MM.1S (cell line): ENCODE measurements around the gene PPP3R1.

ENCODE experiments used
- DNase-seq: peaks from one replicate; pipeline ENCODE4 v3.0.0-alpha.2; 2015
- H2AFZ ChIP-seq: fragments of 300-600 bp; sonication (generic); 2 replicates; pipeline ENCODE4 v1.6.0; 2016; ENCODE audit warnings: antibody characterized with exemption, low read length
- H3F3A ChIP-seq: fragments of 300-600 bp; sonication (generic); 2 replicates; pipeline ENCODE4 v1.6.1; 2016; ENCODE audit warnings: mild to moderate bottlenecking, antibody characterized with exemption, low read length, moderate library complexity, mixed read lengths; ENCODE audit not compliant: insufficient read depth
- H3K27ac ChIP-seq: fragments of 300-600 bp; sonication (generic); 2 replicates; pipeline ENCODE4 v1.5.1; 2016; ENCODE audit warnings: mild to moderate bottlenecking, low read length
- H3K27me3 ChIP-seq: fragments of 300-600 bp; sonication (generic); replicated peaks from 2 replicates; pipeline ENCODE4 v1.6.0; 2016; ENCODE audit warnings: low read length; ENCODE audit not compliant: insufficient read depth
- H3K36me3 ChIP-seq: fragments of 300-600 bp; sonication (generic); replicated peaks from 2 replicates; pipeline ENCODE4 v1.6.1; 2016; ENCODE audit warnings: mild to moderate bottlenecking, low read length, mixed read lengths; ENCODE audit not compliant: insufficient read depth
- H3K4me1 ChIP-seq: fragments of 300-600 bp; sonication (generic); 2 replicates; pipeline ENCODE4 v1.6.1; 2016; ENCODE audit warnings: low read length, mixed read lengths
- H3K4me2 ChIP-seq: fragments of 300-600 bp; sonication (generic); 2 replicates; pipeline ENCODE4 v1.6.0; 2016; ENCODE audit warnings: low read depth, low read length
- H3K4me3 ChIP-seq: fragments of 300-600 bp; sonication (generic); 2 replicates; pipeline ENCODE4 v1.5.1; 2016; ENCODE audit warnings: low read length, mixed read lengths
- H3K79me2 ChIP-seq: fragments of 300-600 bp; sonication (generic); 2 replicates; pipeline ENCODE4 v1.6.1; 2016; ENCODE audit warnings: mixed run types, low read length, mixed read lengths
- H3K9ac ChIP-seq: fragments of 300-600 bp; sonication (generic); 2 replicates; pipeline ENCODE4 v1.6.1; 2016; ENCODE audit warnings: low read length, mixed read lengths
- H3K9me2 ChIP-seq: fragments of 300-600 bp; sonication (generic); replicated peaks from 2 replicates; pipeline ENCODE4 v1.6.1; 2016; ENCODE audit warnings: mild to moderate bottlenecking, low read length, mixed read lengths; ENCODE audit not compliant: insufficient read depth
- H3K9me3 ChIP-seq: fragments of 300-600 bp; sonication (generic); replicated peaks from 2 replicates; pipeline ENCODE4 v1.6.1; 2016; ENCODE audit warnings: mild to moderate bottlenecking, low read length, mixed read lengths; ENCODE audit not compliant: insufficient read depth
- H4K20me1 ChIP-seq: fragments of 300-600 bp; sonication (generic); 2 replicates; pipeline ENCODE4 v1.6.1; 2016; ENCODE audit warnings: mild to moderate bottlenecking, low read length, moderate library complexity, mixed read lengths; ENCODE audit not compliant: insufficient read depth
- EZH2 ChIP-seq: fragments of 300-600 bp; sonication (generic); optimal IDR thresholded peaks from 2 replicates; pipeline ENCODE3; 2017; ENCODE audit warnings: low read depth, mild to moderate bottlenecking, antibody characterized with exemption, low read length, mixed read lengths
- EZH2phosphoT487 ChIP-seq: fragments of 300-600 bp; sonication (generic); IDR thresholded peaks from 2 replicates; pipeline ENCODE4 v1.6.1; 2018; ENCODE audit warnings: antibody characterized with exemption, low read length
- TF ChIP-seq, protein P1 (sequence below): fragments of 300-600 bp; sonication (generic); IDR thresholded peaks from 2 replicates; pipeline ENCODE4 v1.5.1; 2016; ENCODE audit warnings: antibody characterized with exemption, low read length, mixed read lengths

The PPP3R1 gene

DNA sequence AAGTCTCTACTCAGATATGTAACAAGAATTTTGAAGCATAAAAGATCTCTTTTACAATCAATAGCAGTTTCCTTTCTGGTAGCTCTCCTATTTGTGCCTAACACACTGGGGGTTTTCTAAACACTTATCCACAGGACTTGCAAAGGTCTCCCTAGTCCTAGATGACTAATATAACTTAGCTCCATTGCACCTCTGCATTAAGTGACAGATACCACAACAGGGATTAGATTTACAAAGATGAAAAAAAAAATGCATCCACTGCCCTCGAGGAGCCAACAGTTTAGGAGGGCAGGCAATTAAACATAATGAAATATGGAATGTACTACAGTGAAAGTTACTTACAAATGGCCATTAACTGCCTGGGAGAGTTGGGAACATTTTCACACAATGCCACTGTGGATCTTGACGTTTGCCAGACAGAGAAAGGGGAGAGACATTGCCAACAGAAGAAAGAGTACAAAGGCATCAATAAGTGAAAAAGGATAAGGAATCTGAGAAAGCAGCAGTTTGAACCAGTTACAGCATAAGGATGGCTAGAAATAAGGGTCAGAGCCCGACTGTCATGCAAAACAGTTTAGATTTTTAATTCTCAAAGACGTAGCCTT, 14.3 kb downstream of the PPP3R1 start:
- no peak overlapping the region for H3K4me2 ChIP-seq
- H3K4me1 ChIP-seq = no peaks in the 10 kb centered on the region
- H4K20me1 ChIP-seq = peaks cover 91% of the 10 kb centered on the region

DNA sequence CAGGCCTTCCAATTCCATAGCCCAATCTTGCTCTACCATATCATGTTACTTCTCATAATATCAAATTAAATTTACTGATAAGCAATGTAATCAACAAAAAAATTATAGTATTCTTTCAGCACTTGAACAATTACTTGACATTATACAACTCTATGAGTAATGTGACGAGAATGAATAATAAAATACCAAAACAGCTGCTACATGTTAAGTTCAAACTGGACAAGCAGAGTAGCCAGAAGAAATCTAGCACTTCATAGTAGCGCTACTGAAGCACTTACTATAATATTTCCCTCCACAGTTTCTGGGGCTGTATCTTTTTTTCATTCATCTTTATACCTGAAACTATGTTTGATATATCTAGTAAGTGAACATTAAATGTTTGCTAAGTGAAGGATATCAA, 14.9 kb downstream of the PPP3R1 start:
- DNase-seq = no peak
- no peaks in the 10 kb centered on the region for H3K9me2 ChIP-seq
- no peaks in the 10 kb centered on the region for H3K4me1 ChIP-seq
- H3K9ac ChIP-seq = no peak overlapping the region
- H3K4me3 ChIP-seq = no peak overlapping the region
- H3K9me3 ChIP-seq = no peaks in the 10 kb centered on the region
- peaks cover 100% of the 10 kb centered on the region for H3K79me2 ChIP-seq
- no peak for TF ChIP-seq EZH2phosphoT487
- no peak for TF ChIP-seq EZH2
- TF ChIP-seq, protein P1, sequence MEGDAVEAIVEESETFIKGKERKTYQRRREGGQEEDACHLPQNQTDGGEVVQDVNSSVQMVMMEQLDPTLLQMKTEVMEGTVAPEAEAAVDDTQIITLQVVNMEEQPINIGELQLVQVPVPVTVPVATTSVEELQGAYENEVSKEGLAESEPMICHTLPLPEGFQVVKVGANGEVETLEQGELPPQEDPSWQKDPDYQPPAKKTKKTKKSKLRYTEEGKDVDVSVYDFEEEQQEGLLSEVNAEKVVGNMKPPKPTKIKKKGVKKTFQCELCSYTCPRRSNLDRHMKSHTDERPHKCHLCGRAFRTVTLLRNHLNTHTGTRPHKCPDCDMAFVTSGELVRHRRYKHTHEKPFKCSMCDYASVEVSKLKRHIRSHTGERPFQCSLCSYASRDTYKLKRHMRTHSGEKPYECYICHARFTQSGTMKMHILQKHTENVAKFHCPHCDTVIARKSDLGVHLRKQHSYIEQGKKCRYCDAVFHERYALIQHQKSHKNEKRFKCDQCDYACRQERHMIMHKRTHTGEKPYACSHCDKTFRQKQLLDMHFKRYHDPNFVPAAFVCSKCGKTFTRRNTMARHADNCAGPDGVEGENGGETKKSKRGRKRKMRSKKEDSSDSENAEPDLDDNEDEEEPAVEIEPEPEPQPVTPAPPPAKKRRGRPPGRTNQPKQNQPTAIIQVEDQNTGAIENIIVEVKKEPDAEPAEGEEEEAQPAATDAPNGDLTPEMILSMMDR = no peak
- H3F3A ChIP-seq = no peaks in the 10 kb centered on the region
- H2AFZ ChIP-seq = no peak overlapping the region
- H3K27me3 ChIP-seq = no peaks in the 10 kb centered on the region
- no peak overlapping the region for H3K4me2 ChIP-seq
- H4K20me1 ChIP-seq = peaks cover 88% of the 10 kb centered on the region
- H3K27ac ChIP-seq = no peak overlapping the region
- H3K36me3 ChIP-seq = no peaks in the 10 kb centered on the region

More for the DNA sequence above, 14.3 kb downstream of the PPP3R1 start:
- H3K27me3 ChIP-seq = no peaks in the 10 kb centered on the region
- no peaks in the 10 kb centered on the region for H3K9me3 ChIP-seq
- H3K4me3 ChIP-seq = no peak overlapping the region
- no peak for DNase-seq
- no peak overlapping the region for H3K27ac ChIP-seq
- TF ChIP-seq EZH2phosphoT487 = no peak
- TF ChIP-seq, protein P1 = no peak
- TF ChIP-seq EZH2 = no peak
- H3K79me2 ChIP-seq = peaks cover 100% of the 10 kb centered on the region
- H3F3A ChIP-seq = no peaks in the 10 kb centered on the region
- H3K9ac ChIP-seq = no peak overlapping the region
- H3K36me3 ChIP-seq = no peaks in the 10 kb centered on the region
- no peaks in the 10 kb centered on the region for H3K9me2 ChIP-seq
- H2AFZ ChIP-seq = no peak overlapping the region

DNA sequence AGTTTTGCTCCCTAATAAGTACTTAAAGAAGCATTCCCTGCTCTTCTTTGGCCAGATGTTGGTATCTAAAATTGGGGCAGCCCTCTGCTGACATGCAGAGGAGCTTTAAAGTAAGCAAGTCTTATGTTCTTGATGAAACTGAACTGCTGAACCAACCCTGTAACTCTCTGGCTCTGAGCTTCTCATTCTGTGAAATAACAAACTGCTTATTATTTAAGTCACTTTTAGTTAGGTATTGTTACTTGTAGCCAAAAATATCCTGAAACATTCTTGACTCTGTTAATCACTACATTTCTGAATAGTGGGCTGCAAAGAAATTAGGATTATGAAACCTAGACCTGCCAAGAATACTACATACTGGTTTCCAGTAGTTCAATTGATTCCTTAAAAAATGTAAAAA, 15.5 kb downstream of the PPP3R1 start:
- no peaks in the 10 kb centered on the region for H3K9me3 ChIP-seq
- H2AFZ ChIP-seq = no peak overlapping the region
- no peak overlapping the region for H3K4me3 ChIP-seq
- peaks cover 98% of the 10 kb centered on the region for H3K79me2 ChIP-seq
- H3F3A ChIP-seq = no peaks in the 10 kb centered on the region
- no peaks in the 10 kb centered on the region for H3K36me3 ChIP-seq
- DNase-seq = no peak
- no peaks in the 10 kb centered on the region for H3K9me2 ChIP-seq
- H3K9ac ChIP-seq = no peak overlapping the region
- TF ChIP-seq, protein P1 = no peak
- TF ChIP-seq EZH2 (no peak), EZH2phosphoT487 (no peak)
- H4K20me1 ChIP-seq = peaks cover 86% of the 10 kb centered on the region
- no peaks in the 10 kb centered on the region for H3K4me1 ChIP-seq
- no peak overlapping the region for H3K4me2 ChIP-seq
- no peak overlapping the region for H3K27ac ChIP-seq
- no peaks in the 10 kb centered on the region for H3K27me3 ChIP-seq
